GF-D8 (cell line): Measurements from ENCODE around the gene MDFIC.
"Not testable (repeated sequence)": the region's sequence is repeated elsewhere in the genome, so short reads cannot be mapped to it uniquely, and the experiment has no call there.

Experiments
- DNase-seq: peaks from one replicate; lab custom pipeline; 2025; lab: John Stamatoyannopoulos, UW

Gene MDFIC

DNA sequence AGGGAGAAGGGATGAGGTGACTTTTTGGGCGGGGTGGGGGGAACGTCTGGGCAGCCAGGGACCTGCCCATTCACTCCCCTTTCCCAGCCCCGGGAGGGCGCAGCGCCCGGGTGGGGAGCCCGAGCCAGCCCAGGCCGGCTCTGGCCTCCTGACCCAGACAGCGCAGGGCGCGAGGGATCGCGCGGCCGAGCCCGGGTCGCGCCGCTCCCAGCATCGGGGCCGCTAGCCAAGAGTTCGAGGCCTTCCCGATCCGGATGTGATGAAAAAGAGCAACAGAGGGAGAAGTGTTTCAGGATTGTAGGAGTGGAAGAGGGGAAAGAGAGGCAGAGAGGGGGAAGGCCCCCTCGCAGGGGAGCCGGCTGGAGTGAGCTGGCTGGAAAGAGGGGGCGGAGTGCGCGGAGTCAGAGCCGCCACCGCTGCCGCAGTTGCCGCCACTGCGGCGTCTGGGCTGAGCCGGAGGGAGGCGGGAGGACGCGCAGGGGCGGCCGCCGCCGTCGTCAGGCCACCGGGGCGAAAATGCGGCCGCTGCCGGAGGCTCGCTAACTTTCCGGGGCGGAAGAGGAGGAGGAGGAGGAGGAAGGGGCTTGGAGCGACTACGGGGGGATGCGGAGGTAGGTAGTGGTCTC is at the start of gene MDFIC:
Gene MDFIC (plus strand): TSS at position 69 of the 626 bp plus-strand sequence. CDS start 940 bp downstream, outside the sequence.
- DNase-seq, result peak; percentile 10

- no peak for DNase-seq
Measured at GRCh38 chr7:114874170-114874569, 47.7 kb upstream of the MDFIC start.

DNA sequence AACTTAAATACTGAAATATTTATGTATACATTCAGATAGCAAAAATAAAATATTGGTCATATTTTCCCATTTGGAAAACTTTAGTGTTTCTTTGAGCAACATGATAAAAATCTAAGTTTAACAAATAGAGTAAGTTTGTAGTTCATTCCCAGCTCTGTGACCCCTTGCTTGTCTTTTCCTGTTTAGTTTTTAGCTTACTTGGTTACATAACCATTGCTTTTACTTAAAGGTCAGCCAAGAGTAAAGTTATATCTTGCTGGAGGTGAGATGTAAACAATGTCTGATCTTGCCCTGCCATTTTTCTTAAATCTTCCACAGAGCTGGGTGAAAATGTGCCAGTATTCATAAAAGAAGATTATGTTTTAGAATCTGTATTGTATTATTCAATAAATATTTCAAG is 46.7 kb upstream of the MDFIC start:
- DNase-seq, result no peak

DNA sequence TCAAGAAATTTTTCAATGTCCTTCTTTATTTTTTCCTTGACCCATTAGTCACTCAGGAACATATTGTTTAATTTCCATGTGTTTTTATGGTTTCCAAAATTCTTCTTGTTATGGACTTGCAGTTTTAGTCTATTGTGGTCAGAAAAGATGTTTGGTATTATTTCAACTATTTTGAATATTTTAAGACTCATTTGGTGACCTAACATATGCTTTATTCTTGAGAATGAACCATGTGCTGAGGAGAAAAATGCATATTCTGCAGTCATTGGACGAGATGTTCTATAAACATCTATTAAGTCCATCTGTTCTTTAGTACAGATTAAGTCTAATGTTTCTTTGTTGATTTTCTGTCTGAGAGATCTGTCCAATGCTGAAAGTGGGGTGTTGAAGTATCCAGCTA is 42.3 kb upstream of the MDFIC start:
- DNase-seq, result no peak

DNA sequence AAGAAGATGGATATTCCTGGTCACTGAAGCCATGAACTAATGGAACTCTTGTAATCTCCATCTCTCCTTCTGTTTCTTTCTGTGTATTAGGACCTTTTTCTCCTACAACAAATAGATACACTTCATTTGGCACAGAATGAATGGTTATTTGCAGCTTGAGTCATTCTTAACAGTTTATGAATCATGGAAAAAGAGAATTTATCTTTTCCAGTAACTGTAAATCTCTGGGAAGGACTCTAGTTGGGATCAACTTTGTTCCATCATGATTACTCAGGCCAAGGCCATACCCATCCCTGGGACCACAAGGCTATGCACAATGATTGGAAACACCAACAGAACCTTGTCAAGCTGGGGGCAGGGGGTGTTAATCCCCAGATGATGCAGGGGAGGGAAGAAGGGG is 36.1 kb upstream of the MDFIC start:
- DNase-seq, result no peak

DNA sequence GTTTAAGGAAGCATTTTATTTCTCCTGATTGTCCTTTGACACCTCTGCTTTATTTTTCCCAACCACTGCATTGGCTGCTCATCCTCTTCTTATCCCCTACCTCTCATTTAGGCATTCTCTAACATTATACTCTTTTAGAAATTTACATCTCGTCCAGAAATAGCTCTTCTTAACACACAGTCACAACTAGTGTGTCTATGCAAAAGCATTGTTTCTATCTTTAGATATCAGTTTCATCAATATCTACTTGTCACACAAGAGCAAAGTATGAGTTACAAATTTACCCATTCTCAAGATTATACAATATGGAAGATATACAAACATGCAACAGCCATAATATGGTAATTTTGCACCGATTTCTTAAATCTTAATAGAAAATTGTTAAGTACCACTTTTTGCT is 35.7 kb upstream of the MDFIC start:
- DNase-seq, result no peak

- not testable (repeated sequence) for DNase-seq
Measured at GRCh38 chr7:114889116-114889515, 32.8 kb upstream of the MDFIC start.

GRCh38 chr7:114889646-114890285 is 32.1 kb upstream of the MDFIC start:
- no peak for DNase-seq

DNA sequence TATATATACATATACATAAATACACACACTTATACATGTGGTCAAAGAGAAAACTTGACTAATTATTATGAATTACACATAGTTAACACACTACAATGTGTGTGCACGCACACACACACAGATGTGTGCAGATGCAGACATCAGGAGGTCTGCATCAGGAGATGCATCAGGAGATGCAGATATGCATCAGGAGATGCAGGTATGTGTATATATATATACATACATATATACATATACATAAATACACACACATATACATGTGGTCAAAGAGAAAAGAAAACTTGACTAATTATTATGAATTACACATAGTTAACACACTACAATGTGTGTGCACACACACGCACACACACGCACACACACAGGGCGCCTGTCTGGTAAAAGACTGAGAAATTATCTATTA is 31.3 kb upstream of the MDFIC start:
- DNase-seq, result no peak

- no peak for DNase-seq
Measured at GRCh38 chr7:114900127-114900526, 21.8 kb upstream of the MDFIC start.

GRCh38 chr7:114901771-114902170 is 20.1 kb upstream of the MDFIC start:
- no peak for DNase-seq

DNA sequence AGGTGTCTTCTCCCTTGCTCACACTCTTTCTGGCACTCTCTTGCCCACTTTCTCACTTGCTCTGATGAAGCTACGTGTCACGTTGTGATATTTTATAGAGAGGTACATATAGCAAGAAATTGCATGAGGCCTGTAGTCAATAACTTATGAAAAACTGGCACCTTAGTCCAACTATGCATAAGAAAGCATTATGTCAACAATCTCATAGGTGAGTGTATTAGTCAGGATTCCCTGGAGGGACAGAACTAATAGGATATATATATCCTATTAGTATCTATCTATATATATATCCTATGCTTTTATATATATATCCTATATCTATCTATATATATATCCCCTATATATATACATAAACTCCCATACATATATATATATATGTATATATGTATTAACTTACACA is 18.8 kb upstream of the MDFIC start:
- no peak for DNase-seq

DNA sequence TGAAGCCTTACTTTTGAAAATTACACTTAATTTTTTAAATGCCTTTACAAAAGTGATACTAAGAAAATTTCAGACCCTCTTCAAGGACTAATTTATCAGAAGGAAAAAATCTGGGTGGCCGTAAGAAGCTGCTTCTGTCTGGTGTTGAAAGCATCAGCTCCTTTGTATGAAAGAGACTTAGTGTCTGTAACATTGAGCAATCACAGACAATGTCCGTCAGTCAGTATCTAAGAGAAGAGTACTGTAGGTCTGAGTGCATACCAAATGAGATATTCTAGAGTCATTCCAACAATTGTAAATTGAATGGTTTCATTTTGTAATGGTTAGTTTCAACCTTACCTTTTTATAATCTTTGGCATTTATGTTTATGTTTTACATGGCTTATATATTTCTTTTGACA is 11.1 kb upstream of the MDFIC start:
- no peak for DNase-seq

GRCh38 chr7:114911411-114911810 is 10.5 kb upstream of the MDFIC start:
- no peak for DNase-seq

GRCh38 chr7:114916261-114916892 is 5.5 kb upstream of the MDFIC start:
- DNase-seq, result no peak

- DNase-seq, result no peak
Measured at GRCh38 chr7:114917211-114917839, 4.6 kb upstream of the MDFIC start.

- no peak for DNase-seq
Measured at GRCh38 chr7:114919587-114919986, 2.3 kb upstream of the MDFIC start.

DNA sequence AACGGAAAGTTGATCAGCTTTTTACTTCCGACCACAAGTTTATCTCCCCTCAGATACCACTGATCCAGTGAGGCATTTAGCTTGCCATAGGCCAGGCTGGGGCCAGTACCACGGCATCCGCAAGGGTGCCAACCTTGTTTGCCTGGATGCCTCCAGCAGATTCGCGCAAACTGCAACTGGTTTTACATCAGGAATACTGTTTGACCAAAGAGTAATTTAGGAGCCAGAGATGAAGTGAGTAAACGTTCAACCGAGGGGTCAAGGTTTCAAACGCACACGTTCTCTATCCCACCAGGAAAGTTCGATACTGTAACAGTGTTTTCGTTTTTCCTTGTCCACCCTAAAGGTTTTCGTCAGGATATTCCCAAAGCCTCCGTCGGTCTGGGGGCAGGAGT is 266 bp upstream of the MDFIC start:
- DNase-seq, result no peak

DNA sequence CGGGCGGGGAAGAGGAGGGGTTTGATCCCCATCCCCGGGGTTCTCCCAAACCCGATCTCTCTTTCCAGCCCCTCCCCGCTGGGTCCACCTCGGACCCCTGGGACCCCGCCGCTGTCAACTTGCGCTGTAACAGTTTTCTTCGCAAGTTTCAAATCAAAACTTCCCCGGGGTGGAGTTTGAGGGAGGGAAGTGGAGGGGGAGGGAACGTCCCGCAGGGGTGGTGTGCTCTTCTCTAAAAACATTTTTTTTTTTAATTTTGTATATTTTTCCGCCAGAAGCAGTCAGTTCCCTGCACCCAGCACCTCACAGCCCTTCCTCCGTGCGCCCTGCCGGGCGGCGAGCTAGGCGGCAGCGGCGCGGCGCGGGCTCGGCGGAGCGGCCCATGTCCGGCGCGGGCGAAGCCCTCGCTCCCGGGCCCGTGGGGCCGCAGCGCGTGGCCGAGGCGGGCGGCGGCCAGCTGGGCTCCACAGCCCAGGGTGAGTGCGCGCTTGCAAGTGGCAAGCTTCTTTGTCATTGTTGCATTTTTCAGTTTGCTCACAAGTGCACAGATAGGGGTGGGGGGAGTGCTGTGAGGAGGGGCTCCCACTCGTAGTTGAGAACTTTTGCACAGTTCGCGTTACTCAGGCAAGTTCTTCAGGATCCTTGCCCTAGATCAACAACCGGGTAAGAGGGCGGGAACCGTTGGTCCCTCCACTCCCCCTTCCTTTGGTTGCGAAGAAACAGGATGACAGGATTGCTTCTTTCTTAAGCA is 933 bp downstream of the MDFIC start:
- DNase-seq, result peak; percentile 71

- DNase-seq, result no peak
Measured at GRCh38 chr7:114923403-114923713, 1.5 kb downstream of the MDFIC start.

DNA sequence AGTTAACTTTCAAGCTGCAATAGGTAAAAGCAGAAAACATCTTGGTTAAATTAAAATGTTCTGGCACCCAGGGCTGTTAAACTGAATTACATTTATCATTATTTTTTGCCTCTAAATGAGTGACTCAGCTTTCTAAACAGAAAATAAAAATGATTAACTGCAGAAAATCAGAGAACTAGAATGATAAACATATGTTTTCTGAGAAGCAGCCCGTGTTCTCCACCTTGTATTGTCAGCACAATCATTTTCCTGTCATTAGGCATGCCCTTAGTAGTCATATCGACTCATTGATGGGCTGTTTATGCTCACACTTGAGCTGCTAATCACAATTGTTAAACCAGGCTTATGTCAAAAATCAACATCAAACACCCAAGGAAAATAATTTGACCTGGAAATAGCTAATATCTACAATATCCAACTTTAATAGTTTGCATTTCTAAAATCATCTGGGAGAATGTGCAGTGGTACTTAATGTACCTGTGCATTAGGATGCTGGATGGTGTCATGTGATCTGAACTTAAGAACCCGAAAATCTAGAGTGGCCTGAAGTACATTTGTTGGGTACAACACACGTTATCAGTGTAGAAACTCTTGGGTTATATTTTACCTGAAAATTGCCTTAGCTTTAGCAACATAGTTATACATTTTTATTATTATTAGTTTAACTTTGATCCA is 2.3 kb downstream of the MDFIC start:
- DNase-seq, result no peak

GRCh38 chr7:114925434-114925833 is 3.5 kb downstream of the MDFIC start:
- DNase-seq, result no peak
